Measurements from ENCODE around the gene OR2Z1. TPM values are rescaled to one million over a fixed set of nuclear protein-coding genes. Genes with fewer than 3 reads are reported as not detected.
"Not testable (repeated sequence)": the region's sequence is repeated elsewhere in the genome, so short reads cannot be mapped to it uniquely, and the experiment has no call there.

OR2Z1 gene
- total RNA-seq, 4 donors from 2014 or later, result not detected

- Histone ChIP-seq H3K27me3 (no peaks in the 10 kb centered on the region), H3K4me1 (no peaks in the 10 kb centered on the region), H3K4me3 (replicated peaks in 1 of 3) (no peak overlapping the region), H3K9me3 (no peaks in the 10 kb centered on the region), H3K36me3 (no peaks in the 10 kb centered on the region), H3K27ac (no peak overlapping the region)
- no peak for DNase-seq
- WGBS, 2 donors, result 40 to 44% methylated on average over 7 of the region's 7 CpGs
- TF ChIP-seq CTCF (IDR thresholded peaks at IDR 0.05) (no peak), POLR2A (IDR thresholded peaks at IDR 0.05) (no peak)
- intact Hi-C loops (cut with DNase I), result no loop called here
Observed at GRCh38 chr19:8703223-8703622, 18.2 kb upstream of the OR2Z1 start.

- 92 to 95% methylated on average over 3 of the region's 3 CpGs for WGBS, 2 donors
- DNase-seq; H3K4me3 ChIP-seq (replicated peaks in 1 of 3); H3K9me3 ChIP-seq; H3K27me3 ChIP-seq; H3K27ac ChIP-seq; H3K36me3 ChIP-seq; intact Hi-C loops (cut with DNase I); H3K4me1 ChIP-seq: not testable (repeated sequence)
Observed at GRCh38 chr19:8705304-8705703, 16.1 kb upstream of the OR2Z1 start.

GRCh38 chr19:8705742-8706141 lies 15.7 kb upstream of the OR2Z1 start:
- Histone ChIP-seq H3K4me1 (no peaks in the 10 kb centered on the region), H3K4me3 (replicated peaks in 1 of 3) (no peak overlapping the region), H3K36me3 (no peaks in the 10 kb centered on the region), H3K27me3 (no peaks in the 10 kb centered on the region), H3K27ac (no peak overlapping the region), H3K9me3 (no peaks in the 10 kb centered on the region)
- 64 to 66% methylated on average over 5 of the region's 5 CpGs for WGBS, 2 donors
- no peak for DNase-seq
- TF ChIP-seq POLR2A (IDR thresholded peaks at IDR 0.05) (no peak), CTCF (IDR thresholded peaks at IDR 0.05) (no peak)
- intact Hi-C loops (cut with DNase I), result no loop called here

- H3K4me1 ChIP-seq; DNase-seq; intact Hi-C loops (cut with DNase I); H3K27me3 ChIP-seq; H3K9me3 ChIP-seq; H3K4me3 ChIP-seq (replicated peaks in 1 of 3); H3K27ac ChIP-seq; H3K36me3 ChIP-seq: not testable (repeated sequence)
- WGBS, 2 donors, result 88 to 91% methylated on average over 7 of the region's 7 CpGs
Observed at GRCh38 chr19:8710337-8710736, 11.1 kb upstream of the OR2Z1 start.

- H3K4me3 ChIP-seq (replicated peaks in 1 of 3), result no peak overlapping the region
- H3K9me3 ChIP-seq, result no peaks in the 10 kb centered on the region
- no peak overlapping the region for H3K27ac ChIP-seq
- no peaks in the 10 kb centered on the region for H3K4me1 ChIP-seq
- DNase-seq, result no peak
- intact Hi-C loops (cut with DNase I), result no loop called here
- H3K36me3 ChIP-seq, result no peaks in the 10 kb centered on the region
- TF ChIP-seq CTCF (IDR thresholded peaks at IDR 0.05) (no peak), POLR2A (IDR thresholded peaks at IDR 0.05) (no peak)
- H3K27me3 ChIP-seq, result no peaks in the 10 kb centered on the region
- WGBS, 2 donors, result 49 to 60% methylated on average over 2 of the region's 2 CpGs
Observed at GRCh38 chr19:8722032-8722431, 598 bp downstream of the OR2Z1 start.

- Histone ChIP-seq H3K4me3 (replicated peaks in 1 of 3) (no peak overlapping the region), H3K27me3 (no peaks in the 10 kb centered on the region), H3K27ac (no peak overlapping the region), H3K9me3 (no peaks in the 10 kb centered on the region), H3K4me1 (no peaks in the 10 kb centered on the region), H3K36me3 (no peaks in the 10 kb centered on the region)
- intact Hi-C loops (cut with DNase I), result no loop called here
- no peak for DNase-seq
- WGBS, 2 donors, result 68 to 71% methylated on average over 3 of the region's 3 CpGs
- TF ChIP-seq CTCF (IDR thresholded peaks at IDR 0.05), result no peak
- no peak for TF ChIP-seq POLR2A (IDR thresholded peaks at IDR 0.05)
Observed at GRCh38 chr19:8724276-8724675, 2.8 kb downstream of the OR2Z1 start.
